A549 (cell line): ENCODE results near the gene TMED6.

ENCODE experiments used
- BHLHE40 ChIP-seq: IDR thresholded peaks from 2 replicates; pipeline ENCODE4 v1.6.1; 2012; ENCODE audit warnings: low read depth, low read length, inconsistent platforms
- KDM1A ChIP-seq: fragments of 200-600 bp; sonication (generic); IDR thresholded peaks from 2 replicates; pipeline ENCODE4 v1.6.1; 2016; ENCODE audit warnings: low read depth, mild to moderate bottlenecking
- MYC ChIP-seq: IDR thresholded peaks from 2 replicates; pipeline ENCODE4 v1.6.1; 2012; ENCODE audit warnings: mild to moderate bottlenecking, inconsistent platforms, low read length, improper control_type of control experiment, borderline replicate concordance

- no peak for TF ChIP-seq BHLHE40
- no peak for TF ChIP-seq MYC
- no peak for TF ChIP-seq KDM1A
These were observed 5.7 kb downstream of the TMED6 start for GRCh38 chr16:69345923-69346322.
